Uterus (tissue), 2 donors: ENCODE measurements around the gene CST9L.

Experiments
- POLR2A ChIP-seq, 2 donors: fragments of 450-650 bp; IDR thresholded peaks; one replicate each; pipeline ENCODE4 v1.6.1; 2016; ENCODE audit warnings: antibody characterized with exemption in 2 of 2, mild to moderate bottlenecking in 1 of 2, moderate library complexity in 1 of 2
- TF ChIP-seq, protein P1 (sequence below), 4 experiments: fragments of 200-600 bp in 2 of 4; fragments of 450-650 bp in 2 of 4; sonication (generic) in 2 of 4; IDR thresholded peaks; one replicate each; pipeline ENCODE4 v1.5.1; 2016 to 2019; ENCODE audit warnings: antibody characterized with exemption in 4 of 4, mild to moderate bottlenecking in 2 of 4, moderate library complexity in 1 of 4

DNA sequence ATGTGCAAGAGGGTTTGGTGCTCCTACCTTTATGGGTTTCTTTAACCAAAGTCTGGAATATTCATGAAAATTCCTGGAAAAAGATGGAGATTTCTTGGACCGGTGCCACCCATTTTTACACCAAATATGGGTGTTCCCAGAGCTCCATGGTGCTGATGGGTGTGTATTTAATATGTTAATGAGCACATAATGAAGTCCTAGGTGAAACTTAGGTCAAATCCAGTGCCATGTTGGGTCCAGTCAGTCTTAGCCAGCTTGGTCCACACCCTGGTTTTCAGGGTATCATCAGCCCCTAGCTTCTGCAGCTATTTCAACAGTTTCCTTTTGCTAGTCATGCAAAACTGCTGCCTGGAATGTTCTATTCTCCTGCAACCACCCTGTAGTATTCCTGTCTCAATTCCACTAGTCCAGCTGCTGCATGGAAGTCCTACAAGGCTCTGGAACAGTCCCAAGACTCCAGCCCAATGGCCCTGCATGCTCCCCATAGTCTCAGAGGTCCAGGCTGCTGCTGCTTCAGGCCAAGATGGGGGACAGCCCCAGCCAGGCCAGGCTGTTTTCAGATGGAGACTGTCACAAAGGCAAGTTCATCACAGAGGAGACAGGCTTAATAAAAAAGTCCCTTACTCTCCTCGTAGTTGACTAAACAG, 31.8 kb downstream of the CST9L start:
- TF ChIP-seq POLR2A (IDR thresholded peaks at IDR 0.05), result no peak
- TF ChIP-seq, protein P1, sequence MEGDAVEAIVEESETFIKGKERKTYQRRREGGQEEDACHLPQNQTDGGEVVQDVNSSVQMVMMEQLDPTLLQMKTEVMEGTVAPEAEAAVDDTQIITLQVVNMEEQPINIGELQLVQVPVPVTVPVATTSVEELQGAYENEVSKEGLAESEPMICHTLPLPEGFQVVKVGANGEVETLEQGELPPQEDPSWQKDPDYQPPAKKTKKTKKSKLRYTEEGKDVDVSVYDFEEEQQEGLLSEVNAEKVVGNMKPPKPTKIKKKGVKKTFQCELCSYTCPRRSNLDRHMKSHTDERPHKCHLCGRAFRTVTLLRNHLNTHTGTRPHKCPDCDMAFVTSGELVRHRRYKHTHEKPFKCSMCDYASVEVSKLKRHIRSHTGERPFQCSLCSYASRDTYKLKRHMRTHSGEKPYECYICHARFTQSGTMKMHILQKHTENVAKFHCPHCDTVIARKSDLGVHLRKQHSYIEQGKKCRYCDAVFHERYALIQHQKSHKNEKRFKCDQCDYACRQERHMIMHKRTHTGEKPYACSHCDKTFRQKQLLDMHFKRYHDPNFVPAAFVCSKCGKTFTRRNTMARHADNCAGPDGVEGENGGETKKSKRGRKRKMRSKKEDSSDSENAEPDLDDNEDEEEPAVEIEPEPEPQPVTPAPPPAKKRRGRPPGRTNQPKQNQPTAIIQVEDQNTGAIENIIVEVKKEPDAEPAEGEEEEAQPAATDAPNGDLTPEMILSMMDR (IDR thresholded peaks at IDR 0.05), result no peak
